SK-N-MC (cell line): Measurements from ENCODE around the gene MARK2.

ENCODE experiments used
- EZH2 ChIP-seq: fragments of 200-600 bp; sonication (generic); IDR thresholded peaks from one replicate; pipeline ENCODE4 v1.6.1; 2017; ENCODE audit warnings: antibody characterized with exemption
- POLR2AphosphoS5 ChIP-seq: IDR thresholded peaks from 2 replicates; pipeline ENCODE4 v1.6.1; 2012; ENCODE audit warnings: mild to moderate bottlenecking, low read depth, low read length, borderline replicate concordance

DNA sequence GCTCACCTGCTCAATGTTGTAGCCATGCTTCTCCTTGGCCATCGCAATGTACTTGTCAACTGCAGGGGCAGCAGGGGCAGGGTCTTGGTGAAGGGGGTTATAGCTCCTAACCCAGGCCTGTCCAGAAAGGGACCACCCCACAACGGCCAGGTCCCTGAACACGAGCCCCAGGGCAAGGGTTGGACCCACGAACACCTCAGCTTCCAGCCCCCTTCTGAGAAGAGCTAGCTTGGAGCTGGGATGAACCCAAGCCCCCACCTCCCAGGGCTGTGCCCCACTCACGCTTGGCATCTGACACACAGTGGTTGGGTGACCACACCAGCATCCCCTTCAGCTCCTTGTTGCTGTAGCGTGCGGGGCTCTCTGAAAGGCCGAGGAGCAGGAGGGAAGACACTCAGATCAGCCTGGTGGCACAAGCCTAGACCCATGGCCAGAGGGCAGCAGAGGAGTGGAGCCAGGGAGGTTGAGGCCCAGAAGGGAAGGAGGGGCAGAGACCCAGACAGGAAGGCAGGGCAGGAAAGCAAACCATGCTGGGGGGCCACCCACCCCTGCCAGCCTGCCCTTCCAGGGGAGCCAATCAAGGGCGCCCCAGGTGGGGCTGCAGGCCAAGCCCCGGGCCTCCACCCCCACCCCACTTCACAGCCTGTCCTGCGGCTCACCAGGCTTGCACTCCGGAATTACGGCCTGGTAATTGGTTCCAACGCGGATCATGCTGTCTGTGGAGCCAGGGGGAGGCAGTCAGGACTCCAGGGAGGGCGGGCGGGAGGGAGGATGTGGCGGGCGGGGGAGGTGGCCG lies 76.2 kb downstream of the MARK2 start:
- TF ChIP-seq EZH2 (no peak), POLR2AphosphoS5 (no peak)
